ENCODE measurements around the gene MACIR.

- TF ChIP-seq EGR1 (IDR thresholded peaks at IDR 0.05) (no peak), RAD21 (IDR thresholded peaks at IDR 0.05; ENCODE audit: low read depth) (no peak), CEBPB (IDR thresholded peaks at IDR 0.05) (no peak), EP300 (IDR thresholded peaks at IDR 0.05; ENCODE audit: borderline replicate concordance) (no peak), NFIC (IDR thresholded peaks at IDR 0.05) (no peak), TAF1 (IDR thresholded peaks at IDR 0.05; ENCODE audit: low read depth) (no peak), CREB1 (IDR thresholded peaks at IDR 0.05; ENCODE audit: low read depth) (no peak)
Measured at GRCh38 chr5:103290846-103291245, 32.3 kb downstream of the MACIR start.

Measured in Ishikawa (cell line).